Activated CD8-positive, alpha-beta T cell treated with anti-CD3 and anti-CD28 coated beads for 36 hours (primary cell): ENCODE measurements around the gene LRRC15. TPM values are rescaled to one million over a fixed set of nuclear protein-coding genes. Genes with fewer than 3 reads are reported as not detected.

Experiments
- ATAC-seq: fragments of 200-7000 bp; cut with Tn5 transposase; one replicate; pipeline ENCODE4 v1.10.0; 2021; ENCODE audit warnings: mild to moderate bottlenecking, moderate library complexity
- CTCF ChIA-PET: fragments of 350-600 bp; sonication (Branson Sonifier 250); formaldehyde crosslinking; loops from one replicate; lab custom pipeline; 2021; ENCODE audit warnings: antibody characterized with exemption; lab: Charles Lee
- POLR2A ChIA-PET: fragments of 350-600 bp; sonication (Branson Sonifier 250); formaldehyde crosslinking; loops from one replicate; lab custom pipeline; 2021; ENCODE audit warnings: antibody characterized with exemption; lab: Charles Lee
- DNase-seq: peaks from one replicate; pipeline ENCODE4 v3.0.0-alpha.2; 2020
- H3K27ac Mint-ChIP-seq: one replicate; pipeline ENCODE4 v1.8.0; 2021; ENCODE audit warnings: mild to moderate bottlenecking, mixed read lengths
- H3K27me3 Mint-ChIP-seq: one replicate; pipeline ENCODE4 v1.8.0; 2021; ENCODE audit warnings: mixed read lengths
- H3K36me3 Mint-ChIP-seq: one replicate; pipeline ENCODE4 v1.8.0; 2021; ENCODE audit warnings: low read depth, mixed read lengths
- H3K4me1 Mint-ChIP-seq: one replicate; pipeline ENCODE4 v1.8.0; 2021; ENCODE audit warnings: low read depth, mixed read lengths
- H3K4me3 Mint-ChIP-seq: one replicate; pipeline ENCODE4 v1.8.0; 2021; ENCODE audit warnings: mild to moderate bottlenecking, moderate library complexity, mixed read lengths
- H3K9me3 Mint-ChIP-seq: one replicate; pipeline ENCODE4 v1.8.0; 2021; ENCODE audit warnings: mixed read lengths
- intact Hi-C: fragments of 100-400 bp; cut with micrococcal nuclease; formaldehyde crosslinking; loops from one replicate; pipeline ENCODE4 v1.10.0; 2022
- total RNA-seq, 2 experiments: library from RNA; stranded (reverse); gene quantifications; one replicate each; pipeline ENCODE4 v1.2.3, GENCODE V29; 2021
- TF ChIP-seq, protein P1 (sequence below): fragments of 200-600 bp; IDR thresholded peaks from one replicate; pipeline ENCODE4 v1.8.0; 2022; ENCODE audit warnings: antibody characterized with exemption, mild to moderate bottlenecking

Gene LRRC15
- total RNA-seq, 2 experiments from 2014 or later: not detected

DNA sequence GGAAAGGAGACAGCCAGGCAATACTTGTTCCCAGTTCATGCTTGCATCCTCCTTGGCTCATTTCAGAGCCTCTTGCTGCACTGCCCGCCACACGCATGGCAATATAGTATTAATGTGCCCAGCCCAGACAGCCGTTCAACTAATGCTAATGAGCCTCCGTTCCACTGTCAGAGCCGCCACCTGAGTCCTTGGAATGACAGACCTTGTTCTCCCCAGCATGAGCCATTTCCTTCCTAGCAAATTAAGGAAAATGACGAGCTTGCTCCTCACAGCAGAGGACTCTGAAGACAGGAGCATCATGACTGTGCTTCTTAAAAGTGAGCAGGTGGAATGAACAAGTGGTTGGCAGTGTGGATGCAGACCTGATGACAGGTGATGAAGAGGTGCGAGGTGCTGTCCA lies 10.8 kb upstream of the LRRC15 start:
- Mint-ChIP-seq H3K27ac (no peak overlapping the region), H3K27me3 (peaks cover 5% of the 10 kb centered on the region), H3K4me3 (no peak overlapping the region), H3K36me3 (no peaks in the 10 kb centered on the region), H3K9me3 (no peaks in the 10 kb centered on the region), H3K4me1 (no peaks in the 10 kb centered on the region)
- POLR2A ChIA-PET: no interaction called here
- CTCF ChIA-PET: interaction anchor here (1.0 kb wide), 1 partner anchor 35 kb away, joined by 6 read pairs; no protein-coding TSS in a partner anchor
- intact Hi-C loops: no loop called here
- no peak for ATAC-seq
- TF ChIP-seq, protein P1, sequence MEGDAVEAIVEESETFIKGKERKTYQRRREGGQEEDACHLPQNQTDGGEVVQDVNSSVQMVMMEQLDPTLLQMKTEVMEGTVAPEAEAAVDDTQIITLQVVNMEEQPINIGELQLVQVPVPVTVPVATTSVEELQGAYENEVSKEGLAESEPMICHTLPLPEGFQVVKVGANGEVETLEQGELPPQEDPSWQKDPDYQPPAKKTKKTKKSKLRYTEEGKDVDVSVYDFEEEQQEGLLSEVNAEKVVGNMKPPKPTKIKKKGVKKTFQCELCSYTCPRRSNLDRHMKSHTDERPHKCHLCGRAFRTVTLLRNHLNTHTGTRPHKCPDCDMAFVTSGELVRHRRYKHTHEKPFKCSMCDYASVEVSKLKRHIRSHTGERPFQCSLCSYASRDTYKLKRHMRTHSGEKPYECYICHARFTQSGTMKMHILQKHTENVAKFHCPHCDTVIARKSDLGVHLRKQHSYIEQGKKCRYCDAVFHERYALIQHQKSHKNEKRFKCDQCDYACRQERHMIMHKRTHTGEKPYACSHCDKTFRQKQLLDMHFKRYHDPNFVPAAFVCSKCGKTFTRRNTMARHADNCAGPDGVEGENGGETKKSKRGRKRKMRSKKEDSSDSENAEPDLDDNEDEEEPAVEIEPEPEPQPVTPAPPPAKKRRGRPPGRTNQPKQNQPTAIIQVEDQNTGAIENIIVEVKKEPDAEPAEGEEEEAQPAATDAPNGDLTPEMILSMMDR: no peak
- no peak for DNase-seq

DNA sequence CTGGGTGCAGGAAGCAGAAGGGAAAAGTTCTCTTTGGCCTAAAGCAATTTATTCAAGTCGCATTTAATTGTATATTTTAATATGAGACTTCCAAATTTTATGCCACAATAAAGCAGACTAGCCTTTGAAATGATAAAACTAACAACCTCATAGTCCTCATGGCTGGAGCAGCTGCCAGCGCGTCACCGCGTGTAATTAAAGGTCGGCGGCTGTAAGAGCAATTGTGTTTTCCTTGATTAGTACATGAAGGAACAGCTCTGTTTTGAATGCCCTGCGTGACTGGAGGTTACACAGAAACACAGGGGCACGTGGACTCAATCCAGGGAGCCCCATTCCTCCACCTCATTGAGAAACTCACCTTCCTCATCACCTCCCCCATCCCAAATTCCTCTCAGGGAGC lies 10.1 kb upstream of the LRRC15 start:
- Mint-ChIP-seq H3K4me1 (no peaks in the 10 kb centered on the region), H3K36me3 (no peaks in the 10 kb centered on the region), H3K4me3 (no peak overlapping the region), H3K27ac (no peak overlapping the region), H3K27me3 (peaks cover 5% of the 10 kb centered on the region), H3K9me3 (no peaks in the 10 kb centered on the region)
- POLR2A ChIA-PET: interaction anchor here (1.1 kb wide), 1 partner anchor 12 kb away, joined by 3 read pairs; no protein-coding TSS in a partner anchor
- CTCF ChIA-PET: interaction anchor here (1.2 kb wide), 1 partner anchor 18 kb away, joined by 3 read pairs; no protein-coding TSS in a partner anchor
- DNase-seq (no peak), ATAC-seq (no peak)
- intact Hi-C loops: no loop called here
- TF ChIP-seq, protein P1: no peak

GRCh38 chr3:194379231-194379630 lies 9.7 kb upstream of the LRRC15 start:
- ChIA-PET POLR2A (interaction anchor here (1.1 kb wide), 1 partner anchor 12 kb away, joined by 3 read pairs; no protein-coding TSS in a partner anchor), CTCF (interaction anchor here (1.2 to 1.3 kb wide), 2 partner anchors 18 to 24 kb away, joined by 3 to 4 read pairs; no protein-coding TSS in a partner anchor)

DNA sequence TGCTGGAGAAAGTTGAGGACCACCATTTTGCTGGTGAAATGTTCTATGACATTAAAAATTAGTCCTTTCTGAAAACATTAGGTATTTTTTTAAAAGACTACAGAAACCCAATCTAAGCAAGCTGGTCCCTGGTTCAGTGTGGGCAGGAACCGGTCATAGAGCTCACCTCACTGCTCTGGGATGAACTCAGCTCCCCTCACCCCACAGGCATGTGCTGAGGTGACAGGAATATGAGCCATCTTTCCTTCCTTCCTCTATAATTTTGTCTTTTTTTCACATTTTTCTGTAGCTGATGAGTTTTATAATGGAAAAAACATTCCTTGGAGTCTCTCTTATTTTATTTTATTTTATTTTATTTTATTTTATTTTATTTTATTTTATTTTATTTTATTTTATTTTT lies 8.2 kb upstream of the LRRC15 start:
- POLR2A ChIA-PET: interaction anchor here (0.6 to 0.7 kb wide), 2 partner anchors 39 to 421 kb away, joined by 3 read pairs; no protein-coding TSS in a partner anchor
- TF ChIP-seq, protein P1: no peak
- no peak overlapping the region for H3K27ac Mint-ChIP-seq
- CTCF ChIA-PET: interaction anchor here (0.7 to 1.2 kb wide), 3 partner anchors 10 to 34 kb away, joined by 3 to 4 read pairs (median 4); no protein-coding TSS in a partner anchor
- H3K4me1 Mint-ChIP-seq: no peaks in the 10 kb centered on the region
- no peaks in the 10 kb centered on the region for H3K36me3 Mint-ChIP-seq
- no peaks in the 10 kb centered on the region for H3K9me3 Mint-ChIP-seq
- ATAC-seq: no peak
- H3K4me3 Mint-ChIP-seq: no peak overlapping the region
- peaks cover 5% of the 10 kb centered on the region for H3K27me3 Mint-ChIP-seq
- intact Hi-C loops: no loop called here
- no peak for DNase-seq

More at GRCh38 chr3:194379231-194379630, 9.7 kb upstream of the LRRC15 start:
- intact Hi-C loops: no loop called here
- peaks cover 5% of the 10 kb centered on the region for H3K27me3 Mint-ChIP-seq
- H3K36me3 Mint-ChIP-seq: no peaks in the 10 kb centered on the region
- DNase-seq (no peak), ATAC-seq (no peak)
- no peaks in the 10 kb centered on the region for H3K9me3 Mint-ChIP-seq
- H3K27ac Mint-ChIP-seq: no peak overlapping the region
- no peaks in the 10 kb centered on the region for H3K4me1 Mint-ChIP-seq
- TF ChIP-seq, protein P1: no peak
- H3K4me3 Mint-ChIP-seq: no peak overlapping the region

DNA sequence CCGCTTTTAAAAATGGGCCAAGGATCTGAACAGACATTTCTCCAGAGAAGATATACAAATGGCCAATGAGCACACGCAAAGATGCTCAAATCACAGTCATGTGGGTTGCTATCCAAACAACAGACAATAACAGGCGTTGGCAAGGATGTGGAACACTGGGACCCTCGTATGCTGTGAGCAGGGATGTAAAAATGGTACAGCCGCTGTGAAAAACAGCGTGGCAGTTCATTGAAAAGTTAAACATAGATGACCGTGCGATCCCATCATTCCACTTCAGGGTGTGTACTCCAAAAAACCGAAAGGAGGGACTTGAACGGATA lies 6.7 kb upstream of the LRRC15 start:
- TF ChIP-seq, protein P1: no peak
- Mint-ChIP-seq H3K4me3 (no peak overlapping the region), H3K27me3 (peaks cover 4% of the 10 kb centered on the region), H3K4me1 (no peaks in the 10 kb centered on the region), H3K9me3 (no peaks in the 10 kb centered on the region), H3K27ac (no peak overlapping the region), H3K36me3 (no peaks in the 10 kb centered on the region)
- ATAC-seq (no peak), DNase-seq (no peak)
- ChIA-PET CTCF (no interaction called here), POLR2A (interaction anchor here (0.6 kb wide), 1 partner anchor 66 kb away, joined by 3 read pairs; no protein-coding TSS in a partner anchor)
- intact Hi-C loops: no loop called here
